Measurements from ENCODE around the gene SPP1. TPM values are rescaled to one million over a fixed set of nuclear protein-coding genes. Genes with fewer than 3 reads are reported as not detected.
A peak's percentile ranks its signal among the peaks of the same experiment; 100 is the strongest.

Gene SPP1
- polyA plus RNA-seq, 3 donors: 0.08 TPM; not detected in 2

GRCh38 chr4:88010966-88011365 is 35.5 kb downstream of the SPP1 start:
- no CpG with 5 or more reads among the region's 2 CpGs for WGBS (ENCODE audit: insufficient coverage)
- Histone ChIP-seq H3K27ac (ENCODE audit: low read depth in 1 of 2, low read length in 2 of 2) (no peak overlapping the region), H3K79me2 (ENCODE audit: insufficient read depth, low read length) (peaks cover 77% of the 10 kb centered on the region), H4K20me1 (ENCODE audit: insufficient read depth, low read length) (peaks cover 12% of the 10 kb centered on the region), H3K9ac (ENCODE audit: insufficient read depth, low read length, poor library complexity, severe bottlenecking) (no peak overlapping the region), H2AFZ (ENCODE audit: insufficient read depth, low read depth, low read length, poor library complexity, severe bottlenecking) (no peak overlapping the region), H3K4me1 (ENCODE audit: control insufficient read depth in 1 of 2, insufficient read depth in 2 of 2, low read length in 2 of 2) (peaks cover 41 to 49% of the 10 kb centered on the region in 2 donors), H3K27me3 (ENCODE audit: control insufficient read depth in 2 of 2, insufficient read depth in 2 of 2, low read length in 2 of 2) (peaks cover 0 to 8% of the 10 kb centered on the region in 2 donors), H3K4me2 (replicated peaks; ENCODE audit: extremely low read depth, low read length, poor library complexity, severe bottlenecking) (no peak overlapping the region), H3K9me3 (replicated peaks in 1 of 2; ENCODE audit: control insufficient read depth in 1 of 2, insufficient read depth in 1 of 2, low read length in 2 of 2) (no peaks in the 10 kb centered on the region), H3K36me3 (replicated peaks in 1 of 2; ENCODE audit: control insufficient read depth in 1 of 2, insufficient read depth in 2 of 2, low read length in 2 of 2) (no peaks in the 10 kb centered on the region), H3K4me3 (replicated peaks in 1 of 3; ENCODE audit: low read depth in 2 of 3, low read length in 3 of 3) (no peak overlapping the region)
- no peak for DNase-seq
- no peak for TF ChIP-seq CTCF (IDR thresholded peaks at IDR 0.05)
- intact Hi-C loops (cut with micrococcal nuclease): no loop called here
- peaks cover 9 to 12% (median 10%) of the 10 kb centered on the region in 3 donors for H3K27me3 Mint-ChIP-seq (ENCODE audit: low read depth in 3 of 3)
- peaks cover 0 to 1% of the 10 kb centered on the region in 2 donors for H3K36me3 Mint-ChIP-seq
- no peak overlapping the region for H3K27ac Mint-ChIP-seq
- H3K9me3 Mint-ChIP-seq: peaks cover 0 to 3% (median 0%) of the 10 kb centered on the region in 7 donors
- H3K4me3 Mint-ChIP-seq: no peak overlapping the region
- H3K4me1 Mint-ChIP-seq: peaks cover 57% of the 10 kb centered on the region

DNA sequence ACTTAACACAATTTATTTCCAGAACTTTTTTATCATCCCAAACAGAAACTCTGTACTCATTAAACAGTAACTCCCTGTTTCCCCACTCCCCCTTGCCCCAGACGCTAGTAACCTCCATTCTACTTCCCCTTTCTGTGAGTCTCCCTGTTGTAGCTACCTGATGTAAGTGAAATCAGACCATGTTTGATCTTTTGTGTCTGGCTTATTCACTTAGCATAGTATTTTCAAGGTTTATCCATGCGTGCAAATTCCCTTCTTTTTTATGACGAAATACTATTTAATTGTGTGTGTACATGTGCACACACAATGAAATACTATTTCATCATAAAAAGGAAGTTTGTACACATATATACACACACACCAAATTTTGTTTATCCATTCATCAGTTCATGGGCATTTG is 37.1 kb downstream of the SPP1 start:
- no peaks in the 10 kb centered on the region for H3K27me3 Mint-ChIP-seq (ENCODE audit: low read depth in 3 of 3)
- Histone ChIP-seq H3K4me3 (replicated peaks in 1 of 3; ENCODE audit: low read depth in 2 of 3, low read length in 3 of 3) (peak overlapping the region in 1 of 3 experiments; percentile 28), H3K4me2 (replicated peaks; ENCODE audit: extremely low read depth, low read length, poor library complexity, severe bottlenecking) (peak overlapping the region; percentile 53), H3K36me3 (replicated peaks in 1 of 2; ENCODE audit: control insufficient read depth in 1 of 2, insufficient read depth in 2 of 2, low read length in 2 of 2) (no peaks in the 10 kb centered on the region), H3K79me2 (ENCODE audit: insufficient read depth, low read length) (peaks cover 92% of the 10 kb centered on the region), H4K20me1 (ENCODE audit: insufficient read depth, low read length) (peaks cover 12% of the 10 kb centered on the region), H3K9me3 (replicated peaks in 1 of 2; ENCODE audit: control insufficient read depth in 1 of 2, insufficient read depth in 1 of 2, low read length in 2 of 2) (no peaks in the 10 kb centered on the region), H3K27ac (ENCODE audit: low read depth in 1 of 2, low read length in 2 of 2) (no peak overlapping the region), H3K27me3 (ENCODE audit: control insufficient read depth in 2 of 2, insufficient read depth in 2 of 2, low read length in 2 of 2) (no peaks in the 10 kb centered on the region), H2AFZ (ENCODE audit: insufficient read depth, low read depth, low read length, poor library complexity, severe bottlenecking) (no peak overlapping the region), H3K4me1 (ENCODE audit: control insufficient read depth in 1 of 2, insufficient read depth in 2 of 2, low read length in 2 of 2) (peaks cover 38 to 43% of the 10 kb centered on the region in 2 donors), H3K9ac (ENCODE audit: insufficient read depth, low read length, poor library complexity, severe bottlenecking) (no peak overlapping the region)
- H3K4me3 Mint-ChIP-seq: peak overlapping the region; percentile 4 to 26
- peak overlapping the region in 4 of 7 donors; percentile 15 to 72 (median 44) for H3K27ac Mint-ChIP-seq
- peaks cover 0 to 2% (median 0%) of the 10 kb centered on the region in 7 donors for H3K9me3 Mint-ChIP-seq
- intact Hi-C loops (cut with micrococcal nuclease): no loop called here
- DNase-seq: peak; percentile 40 to 68 (median 63)
- TF ChIP-seq CTCF (IDR thresholded peaks at IDR 0.05): no peak
- no peaks in the 10 kb centered on the region for H3K36me3 Mint-ChIP-seq
- WGBS (ENCODE audit: insufficient coverage): no CpG with 5 or more reads among the region's 3 CpGs
- peaks cover 50% of the 10 kb centered on the region for H3K4me1 Mint-ChIP-seq

All from CD14-positive monocyte (primary cell).